HCT116 (cell line): Measurements from ENCODE around the gene ANKRD23. TPM values are rescaled to one million over a fixed set of nuclear protein-coding genes. Genes with fewer than 3 reads are reported as not detected.
A peak's percentile ranks its signal among the peaks of the same experiment; 100 is the strongest.

ENCODE experiments used
- ATAC-seq: fragments of 200-7000 bp; cut with Tn5 transposase; 2 replicates; pipeline ENCODE4 v1.9.1; 2020; ENCODE audit warnings: mild to moderate bottlenecking, moderate library complexity
- BruUV-seq: library from RNA; stranded (reverse); fragments of 400-500 nt; replicated peaks from 2 replicates; lab custom pipeline; 2021; lab: Mats Ljungman, UMichigan
- CTCF ChIA-PET: fragments of 300-600 bp; sonication (Branson Sonifier 250); formaldehyde crosslinking; loops from one replicate; lab custom pipeline; 2021; ENCODE audit warnings: antibody characterized with exemption; lab: Charles Lee
- POLR2A ChIA-PET: fragments of 300-600, 350-600 bp; sonication (Branson Sonifier 250); formaldehyde crosslinking; loops from one replicate; lab custom pipeline; 2021; ENCODE audit warnings: antibody characterized with exemption; lab: Charles Lee
- RAD21 ChIA-PET, 2 experiments: fragments of 300-600 bp; sonication (Branson Sonifier 250); formaldehyde crosslinking; loops; one replicate each; lab custom pipeline; 2023; ENCODE audit warnings: low total read pairs in 2 of 2; ENCODE audit not compliant: uncharacterized antibody in 2 of 2, unreplicated experiment in 2 of 2, low non-redundant PET in 1 of 2; lab: Charles Lee
- DNase-seq: peaks from one replicate; pipeline ENCODE4 v3.0.0-alpha.2; 2010; ENCODE audit warnings: low read depth, low spot score
- H2AFZ ChIP-seq: fragments of 200-600 bp; shearing (Covaris generic), sonication (generic); 2 replicates; pipeline ENCODE4 v1.6.1; 2017; ENCODE audit warnings: low read depth, mixed run types, mixed read lengths, antibody characterized with exemption, low read length; ENCODE audit not compliant: poor library complexity, severe bottlenecking
- H3K27ac ChIP-seq: 2 replicates; pipeline ENCODE4 v1.5.1; 2012; ENCODE audit warnings: low read depth, low read length
- H3K27me3 ChIP-seq: fragments of 200-600 bp; sonication (generic); 2 replicates; pipeline ENCODE4 v1.6.1; 2016; ENCODE audit warnings: mixed run types, low read length, mixed read lengths; ENCODE audit not compliant: insufficient read depth
- H3K36me3 ChIP-seq, 2 experiments: fragments of 200-500 bp in 1 of 2; fragments of 200-600 bp in 1 of 2; sonication (Bioruptor generic) in 1 of 2; sonication (generic) in 1 of 2; 2 replicates each; pipeline versions ENCODE4 v1.5.1 to v1.6.1; 2014 to 2016; ENCODE audit warnings: low read length in 2 of 2, inconsistent platforms in 1 of 2, mixed read lengths in 1 of 2, mixed run types in 1 of 2; ENCODE audit not compliant: insufficient read depth in 2 of 2, control insufficient read depth in 1 of 2
- H3K4me1 ChIP-seq, 2 experiments: fragments of 200-600 bp in 1 of 2; sonication (generic) in 1 of 2; 2 replicates each; pipeline versions ENCODE4 v1.5.1 to v1.6.1; 2012 to 2017; ENCODE audit warnings: low read length in 2 of 2, inconsistent platforms in 1 of 2, mild to moderate bottlenecking in 1 of 2, mixed read lengths in 1 of 2, mixed run types in 1 of 2, moderate library complexity in 1 of 2; ENCODE audit not compliant: insufficient read depth in 2 of 2, control insufficient read depth in 1 of 2
- H3K4me2 ChIP-seq: fragments of 200-600 bp; sonication (generic); 2 replicates; pipeline ENCODE4 v1.6.1; 2017; ENCODE audit warnings: mixed run types, low read length, mixed read lengths
- H3K4me3 ChIP-seq, 2 experiments: fragments of 200-600 bp in 1 of 2; sonication (generic) in 1 of 2; replicated peaks in 1 of 2; 2 replicates each; pipeline ENCODE4 v1.5.1; 2011 to 2016; ENCODE audit warnings: low read length in 2 of 2, control low read depth in 1 of 2, low read depth in 1 of 2, mild to moderate bottlenecking in 1 of 2, mixed read lengths in 1 of 2, mixed run types in 1 of 2
- H3K79me2 ChIP-seq: fragments of 200-600 bp; sonication (generic); 2 replicates; pipeline ENCODE4 v1.6.1; 2017; ENCODE audit warnings: mild to moderate bottlenecking, mixed run types, low read length, moderate library complexity, mixed read lengths; ENCODE audit not compliant: insufficient read depth
- H3K9ac ChIP-seq: fragments of 200-600 bp; sonication (generic); 2 replicates; pipeline ENCODE4 v1.6.1; 2016; ENCODE audit warnings: low read length, mixed read lengths
- H3K9me2 ChIP-seq: fragments of 200-600 bp; sonication (generic), shearing (Covaris generic); 2 replicates; pipeline ENCODE4 v1.6.1; 2017; ENCODE audit warnings: mixed run types, mild to moderate bottlenecking, moderate library complexity; ENCODE audit not compliant: insufficient read depth
- H3K9me3 ChIP-seq, 2 experiments: fragments of 200-500 bp in 1 of 2; fragments of 200-600 bp in 1 of 2; sonication (Bioruptor generic) in 1 of 2; sonication (generic) in 1 of 2; 2 replicates each; pipeline ENCODE4 v1.6.1; 2014 to 2017; ENCODE audit warnings: low read length in 2 of 2, mixed read lengths in 2 of 2, inconsistent platforms in 1 of 2, low read depth in 1 of 2, mild to moderate bottlenecking in 1 of 2, mixed run types in 1 of 2, moderate library complexity in 1 of 2; ENCODE audit not compliant: control insufficient read depth in 1 of 2, insufficient read depth in 1 of 2
- H4K20me1 ChIP-seq: fragments of 200-600 bp; sonication (generic), shearing (Covaris generic); 2 replicates; pipeline ENCODE4 v1.6.1; 2017; ENCODE audit warnings: mixed run types, mild to moderate bottlenecking, moderate library complexity; ENCODE audit not compliant: insufficient read depth
- ATF3 ChIP-seq: IDR thresholded peaks from 2 replicates; pipeline ENCODE4 v1.6.1; 2012
- CTCF ChIP-seq, 3 experiments: fragments of 200-600 bp in 1 of 3; sonication (generic) in 1 of 3; IDR thresholded peaks in 2 of 3; conservative IDR thresholded peaks in 1 of 3; 2 replicates each; pipeline ENCODE4 v1.5.1; 2012 to 2017; ENCODE audit warnings: low read depth in 2 of 3, low read length in 2 of 3, antibody characterized with exemption in 1 of 3, borderline replicate concordance in 1 of 3, control low read depth in 1 of 3, mild to moderate bottlenecking in 1 of 3, mixed read lengths in 1 of 3, mixed run types in 1 of 3, moderate library complexity in 1 of 3; ENCODE audit not compliant: insufficient read depth in 1 of 3
- EGR1 ChIP-seq: IDR thresholded peaks from 2 replicates; pipeline ENCODE4 v1.6.1; 2012; ENCODE audit warnings: low read depth
- ELF1 ChIP-seq: IDR thresholded peaks from 2 replicates; pipeline ENCODE4 v1.6.1; 2012; ENCODE audit warnings: low read depth, borderline replicate concordance
- EZH2 ChIP-seq: fragments of 200-600 bp; sonication (generic); IDR thresholded peaks from 2 replicates; pipeline ENCODE4 v1.6.1; 2017; ENCODE audit warnings: antibody characterized with exemption, mixed run types
- EZH2phosphoT487 ChIP-seq: fragments of 200-600 bp; IDR thresholded peaks from 2 replicates; pipeline ENCODE4 v1.6.1; 2018; ENCODE audit warnings: antibody characterized with exemption, borderline replicate concordance
- JUND ChIP-seq: IDR thresholded peaks from 2 replicates; pipeline ENCODE4 v1.6.1; 2012
- POLR2A ChIP-seq: IDR thresholded peaks from 2 replicates; pipeline ENCODE4 v1.7.0; 2011; ENCODE audit warnings: borderline replicate concordance; ENCODE audit not compliant: insufficient read depth, insufficient read length; ENCODE audit errors: extremely low read depth
- POLR2AphosphoS5 ChIP-seq: IDR thresholded peaks from 2 replicates; pipeline ENCODE4 v1.6.1; 2011; ENCODE audit warnings: mild to moderate bottlenecking, low read depth, low read length, moderate library complexity
- SIN3A ChIP-seq: IDR thresholded peaks from 2 replicates; pipeline ENCODE4 v1.6.1; 2012; ENCODE audit warnings: low read depth
- SRF ChIP-seq: IDR thresholded peaks from 2 replicates; pipeline ENCODE4 v1.6.1; 2012; ENCODE audit warnings: low read depth
- ZNF274 ChIP-seq: fragments of 200-500 bp; sonication (Bioruptor generic); IDR thresholded peaks from 2 replicates; pipeline ENCODE4 v1.6.1; 2014; ENCODE audit warnings: mild to moderate bottlenecking, low read depth, low read length, inconsistent platforms
- intact Hi-C: fragments of 100-400 bp; cut with micrococcal nuclease; formaldehyde crosslinking; loops from 2 replicates; pipeline ENCODE4 v1.10.0; 2022
- total RNA-seq: library from RNA; stranded (reverse); gene quantifications from one replicate; pipeline ENCODE4 v1.2.1, GENCODE V29; 2021; ENCODE audit not compliant: unreplicated experiment

The ANKRD23 gene
- total RNA-seq, 1 experiment from 2014 or later: 1.4 TPM

- no peaks in the 10 kb centered on the region for H3K9me3 ChIP-seq
- no peaks in the 10 kb centered on the region for H3K9me2 ChIP-seq
- H3K4me2 ChIP-seq: no peak overlapping the region
- DNase-seq (no peak), ATAC-seq (no peak)
- 0 out of 4 replicates have a peak, but pooled peaks cover 0 to 4% of the 10 kb centered on the region in 2 experiments for H3K36me3 ChIP-seq
- intact Hi-C loops: no loop called here
- no peaks in the 10 kb centered on the region for H3K27me3 ChIP-seq
- ChIA-PET RAD21 (no interaction called here), POLR2A (no interaction called here), CTCF (no interaction called here)
- H3K4me3 ChIP-seq: no peak overlapping the region
- no peaks in the 10 kb centered on the region for H3K79me2 ChIP-seq
- H3K4me1 ChIP-seq: no peaks in the 10 kb centered on the region
- no peak overlapping the region for H2AFZ ChIP-seq
- H3K27ac ChIP-seq: no peak overlapping the region
- no peaks in the 10 kb centered on the region for H4K20me1 ChIP-seq
- no peak overlapping the region for H3K9ac ChIP-seq
- TF ChIP-seq ELF1 (no peak), SIN3A (no peak), EZH2 (no peak), JUND (no peak)
- no TSS peak for BruUV-seq
Measured at GRCh38 chr2:96839875-96840850, 3.7 kb downstream of the ANKRD23 start.

DNA sequence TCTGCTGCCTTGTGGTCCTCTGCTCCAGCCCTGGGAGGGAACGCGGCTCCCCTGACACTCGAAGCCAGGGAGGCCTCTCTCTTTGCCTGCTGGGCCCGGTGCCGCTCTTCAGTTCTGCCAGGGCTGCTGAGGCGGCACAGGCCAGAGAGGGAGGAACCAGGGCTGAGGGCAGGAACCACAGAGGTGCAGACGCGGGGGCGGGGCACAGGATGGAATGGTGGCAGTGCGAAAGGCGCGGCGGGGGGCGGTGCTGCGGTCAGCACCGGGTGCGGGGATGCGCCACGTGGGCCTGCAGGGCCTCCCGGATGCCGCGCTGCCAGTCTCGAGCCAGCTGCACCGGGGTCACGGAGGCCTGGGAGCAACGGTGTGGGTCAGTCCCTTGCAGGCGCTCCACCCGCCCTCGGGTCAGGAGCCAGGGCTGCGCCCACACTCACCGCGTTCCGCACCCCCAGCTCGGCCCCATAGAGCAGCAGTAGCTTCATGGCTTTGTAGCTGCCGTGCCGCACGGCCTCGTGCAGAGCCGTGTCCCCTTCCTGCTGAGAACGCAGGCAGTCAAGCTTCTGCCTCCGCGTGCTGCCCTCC is 4.4 kb downstream of the ANKRD23 start:
- ChIA-PET RAD21 (no interaction called here), POLR2A (no interaction called here), CTCF (no interaction called here)
- DNase-seq (no peak), ATAC-seq (peak; percentile 28; the same call in 1 of the 2 replicates)
- no peak overlapping the region for H3K4me3 ChIP-seq
- H3K27ac ChIP-seq: no peak overlapping the region
- no peak overlapping the region for H3K4me2 ChIP-seq
- no peaks in the 10 kb centered on the region for H3K4me1 ChIP-seq
- H3K9me3 ChIP-seq: no peaks in the 10 kb centered on the region
- no TSS peak for BruUV-seq
- no peaks in the 10 kb centered on the region for H3K27me3 ChIP-seq
- TF ChIP-seq ZNF274 (no peak), POLR2AphosphoS5 (no peak), POLR2A (no peak), SRF (no peak), ELF1 (no peak), EGR1 (no peak), CTCF (IDR thresholded peaks at IDR 0.05 in 2 of 3, conservative IDR thresholded peaks at IDR 0.05 in 1 of 3; ENCODE audit: borderline replicate concordance in 1 of 3, insufficient read depth in 1 of 3, low read depth in 2 of 3, low read length in 2 of 3) (no peak), EZH2phosphoT487 (no peak), ATF3 (no peak)
- H2AFZ ChIP-seq: no peak overlapping the region
- H3K79me2 ChIP-seq: no peaks in the 10 kb centered on the region
- H3K9me2 ChIP-seq: no peaks in the 10 kb centered on the region
- no peaks in the 10 kb centered on the region for H4K20me1 ChIP-seq
- no peak overlapping the region for H3K9ac ChIP-seq
- intact Hi-C loops: no loop called here
- H3K36me3 ChIP-seq: 0 out of 4 replicates have a peak, but pooled peaks cover 0 to 8% of the 10 kb centered on the region in 2 experiments
